Fibroblast of lung (primary cell): ENCODE results near the gene GSE1. TPM values are rescaled to one million over a fixed set of nuclear protein-coding genes. Genes with fewer than 3 reads are reported as not detected.
A peak's percentile ranks its signal among the peaks of the same experiment; 100 is the strongest.

ENCODE experiments used
- DNase-seq, 2 donors: peaks; one replicate each; pipeline versions ENCODE4 v3.0.0 to v3.0.0-alpha.2; 2010; ENCODE audit warnings: low read depth in 2 of 2
- H2AFZ ChIP-seq: 2 replicates; pipeline ENCODE4 v1.5.1; 2012; ENCODE audit warnings: low read length, control low read depth, inconsistent platforms
- H3K27ac ChIP-seq: 2 replicates; pipeline ENCODE4 v1.5.1; 2011; ENCODE audit warnings: low read length, control low read depth; ENCODE audit not compliant: insufficient read depth
- H3K27me3 ChIP-seq: 2 replicates; pipeline ENCODE4 v1.5.1; 2011; ENCODE audit warnings: mild to moderate bottlenecking, low read length; ENCODE audit not compliant: control insufficient read depth, insufficient read depth
- H3K36me3 ChIP-seq: 2 replicates; pipeline ENCODE4 v1.5.1; 2011; ENCODE audit warnings: low read length; ENCODE audit not compliant: control insufficient read depth, insufficient read depth
- H3K4me1 ChIP-seq: 2 replicates; pipeline ENCODE4 v1.5.1; 2011; ENCODE audit warnings: low read length; ENCODE audit not compliant: control insufficient read depth, insufficient read depth; ENCODE audit errors: extremely low read depth
- H3K4me2 ChIP-seq: 2 replicates; pipeline ENCODE4 v1.5.1; 2011; ENCODE audit warnings: low read length, control low read depth; ENCODE audit not compliant: insufficient read depth; ENCODE audit errors: extremely low read depth
- H3K4me3 ChIP-seq, 4 experiments: fragments of 200-600 bp in 1 of 4; sonication (generic) in 1 of 4; replicated peaks in 1 of 4; 2 replicates each; pipeline ENCODE4 v1.5.1; 2011 to 2016; ENCODE audit warnings: low read length in 4 of 4, low read depth in 3 of 4, mild to moderate bottlenecking in 3 of 4, control low read depth in 2 of 4, inconsistent platforms in 1 of 4, mixed read lengths in 1 of 4; ENCODE audit not compliant: insufficient read depth in 1 of 4; ENCODE audit errors: control extremely low read depth in 1 of 4
- H3K79me2 ChIP-seq: 2 replicates; pipeline ENCODE4 v1.5.1; 2012; ENCODE audit warnings: mild to moderate bottlenecking, low read length, inconsistent platforms; ENCODE audit not compliant: control insufficient read depth, insufficient read depth
- H3K9ac ChIP-seq: 2 replicates; pipeline ENCODE4 v1.5.1; 2011; ENCODE audit warnings: mild to moderate bottlenecking, low read length, control low read depth; ENCODE audit not compliant: insufficient read depth
- H3K9me3 ChIP-seq: 2 replicates; pipeline ENCODE4 v1.5.1; 2012; ENCODE audit warnings: low read depth, low read length; ENCODE audit not compliant: control insufficient read depth, insufficient read depth
- H4K20me1 ChIP-seq: 2 replicates; pipeline ENCODE4 v1.5.1; 2011; ENCODE audit warnings: low read length; ENCODE audit not compliant: control insufficient read depth, insufficient read depth; ENCODE audit errors: extremely low read depth
- EZH2 ChIP-seq: IDR thresholded peaks from 2 replicates; pipeline ENCODE4 v1.5.1; 2012; ENCODE audit warnings: low read length, control low read depth, mild to moderate bottlenecking; ENCODE audit errors: missing control alignments
- polyA plus RNA-seq, 2 donors: library from polyadenylated mRNA; depleted of rRNA in 1 of 2; stranded (reverse) in 1 of 2; unstranded in 1 of 2; fragments of >200 nt; gene quantifications; 2 replicates each; pipeline ENCODE4 v1.2.1, GENCODE V29; 2011 to 2012; ENCODE audit warnings: missing spikeins in 1 of 2
- total RNA-seq: library from RNA; depleted of rRNA; stranded (reverse); fragments of >200 nt; gene quantifications from 2 replicates; pipeline ENCODE4 v1.2.1, GENCODE V29; 2014
- TF ChIP-seq, protein P1 (sequence below), 2 donors: IDR thresholded peaks in 1 of 2; conservative IDR thresholded peaks in 1 of 2; 1 replicate in 1 of 2; 2 replicates in 1 of 2; pipeline ENCODE4 v1.5.1; 2011 to 2012; ENCODE audit warnings: low read length in 2 of 2, control low read depth in 1 of 2, inconsistent platforms in 1 of 2, low read depth in 1 of 2, mild to moderate bottlenecking in 1 of 2

Gene GSE1
- total and polyA plus RNA-seq, 2 donors (not counting 1 experiment from before 2014, with no cell fraction given): 11.0 to 35.7 TPM

DNA sequence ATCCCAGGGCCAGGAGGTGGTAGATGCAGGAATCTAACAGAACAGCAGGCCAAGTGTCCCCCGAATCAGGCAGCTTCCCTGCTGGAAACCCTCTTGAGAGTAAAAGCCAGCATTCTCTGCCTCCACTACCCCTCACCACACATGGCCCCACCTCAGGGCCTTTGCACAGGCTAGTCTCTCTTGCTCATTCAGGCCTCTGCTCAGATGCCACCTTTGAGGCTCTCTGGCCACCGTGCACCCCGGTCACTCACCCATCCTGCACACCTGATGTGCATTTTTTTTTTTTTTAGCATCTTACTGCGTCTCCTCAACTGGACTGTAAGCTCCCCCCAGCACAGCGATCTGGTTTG, 34.5 kb upstream of the GSE1 start:
- Histone ChIP-seq H3K36me3 (no peaks in the 10 kb centered on the region), H3K4me2 (no peak overlapping the region), H3K79me2 (peaks cover 31% of the 10 kb centered on the region), H3K9ac (no peak overlapping the region), H3K4me3 (no peak overlapping the region), H4K20me1 (no peaks in the 10 kb centered on the region), H2AFZ (no peak overlapping the region), H3K4me1 (peaks cover 25% of the 10 kb centered on the region), H3K27me3 (no peaks in the 10 kb centered on the region), H3K27ac (no peak overlapping the region), H3K9me3 (no peaks in the 10 kb centered on the region)
- TF ChIP-seq, protein P1, sequence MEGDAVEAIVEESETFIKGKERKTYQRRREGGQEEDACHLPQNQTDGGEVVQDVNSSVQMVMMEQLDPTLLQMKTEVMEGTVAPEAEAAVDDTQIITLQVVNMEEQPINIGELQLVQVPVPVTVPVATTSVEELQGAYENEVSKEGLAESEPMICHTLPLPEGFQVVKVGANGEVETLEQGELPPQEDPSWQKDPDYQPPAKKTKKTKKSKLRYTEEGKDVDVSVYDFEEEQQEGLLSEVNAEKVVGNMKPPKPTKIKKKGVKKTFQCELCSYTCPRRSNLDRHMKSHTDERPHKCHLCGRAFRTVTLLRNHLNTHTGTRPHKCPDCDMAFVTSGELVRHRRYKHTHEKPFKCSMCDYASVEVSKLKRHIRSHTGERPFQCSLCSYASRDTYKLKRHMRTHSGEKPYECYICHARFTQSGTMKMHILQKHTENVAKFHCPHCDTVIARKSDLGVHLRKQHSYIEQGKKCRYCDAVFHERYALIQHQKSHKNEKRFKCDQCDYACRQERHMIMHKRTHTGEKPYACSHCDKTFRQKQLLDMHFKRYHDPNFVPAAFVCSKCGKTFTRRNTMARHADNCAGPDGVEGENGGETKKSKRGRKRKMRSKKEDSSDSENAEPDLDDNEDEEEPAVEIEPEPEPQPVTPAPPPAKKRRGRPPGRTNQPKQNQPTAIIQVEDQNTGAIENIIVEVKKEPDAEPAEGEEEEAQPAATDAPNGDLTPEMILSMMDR (conservative IDR thresholded peaks at IDR 0.05 in 1 of 2, IDR thresholded peaks at IDR 0.05 in 1 of 2; ENCODE audit: low read depth in 1 of 2, low read length in 2 of 2): no peak
- TF ChIP-seq EZH2: no peak
- DNase-seq: no peak

GRCh38 chr16:85579191-85579590, 33.9 kb upstream of the GSE1 start:
- no peak for TF ChIP-seq EZH2
- TF ChIP-seq, protein P1 (conservative IDR thresholded peaks at IDR 0.05 in 1 of 2, IDR thresholded peaks at IDR 0.05 in 1 of 2; ENCODE audit: low read depth in 1 of 2, low read length in 2 of 2): no peak
- H4K20me1 ChIP-seq: no peaks in the 10 kb centered on the region
- peaks cover 21% of the 10 kb centered on the region for H3K4me1 ChIP-seq
- H3K79me2 ChIP-seq: peaks cover 31% of the 10 kb centered on the region
- H3K36me3 ChIP-seq: no peaks in the 10 kb centered on the region
- H3K9me3 ChIP-seq: no peaks in the 10 kb centered on the region
- no peak for DNase-seq
- H3K27me3 ChIP-seq: no peaks in the 10 kb centered on the region
- no peak overlapping the region for H2AFZ ChIP-seq
- no peak overlapping the region for H3K4me2 ChIP-seq
- H3K27ac ChIP-seq: no peak overlapping the region
- H3K4me3 ChIP-seq: no peak overlapping the region
- H3K9ac ChIP-seq: no peak overlapping the region

GRCh38 chr16:85579923-85580580, 33.1 kb upstream of the GSE1 start:
- H3K36me3 ChIP-seq: no peaks in the 10 kb centered on the region
- no peak overlapping the region for H2AFZ ChIP-seq
- TF ChIP-seq, protein P1 (conservative IDR thresholded peaks at IDR 0.05 in 1 of 2, IDR thresholded peaks at IDR 0.05 in 1 of 2; ENCODE audit: low read depth in 1 of 2, low read length in 2 of 2): no peak
- TF ChIP-seq EZH2: no peak
- H3K4me1 ChIP-seq: peaks cover 13% of the 10 kb centered on the region
- H3K9me3 ChIP-seq: no peaks in the 10 kb centered on the region
- H3K4me2 ChIP-seq: peak overlapping the region; percentile 35
- no peak overlapping the region for H3K9ac ChIP-seq
- no peak overlapping the region for H3K27ac ChIP-seq
- peaks cover 26% of the 10 kb centered on the region for H3K79me2 ChIP-seq
- H3K27me3 ChIP-seq: no peaks in the 10 kb centered on the region
- DNase-seq: peak in 1 of 2 donors; percentile 67
- H4K20me1 ChIP-seq: no peaks in the 10 kb centered on the region
- H3K4me3 ChIP-seq: no peak overlapping the region
